Adipose tissue (tissue), 3 donors: ENCODE measurements around the gene ARRDC3. TPM values are rescaled to one million over a fixed set of nuclear protein-coding genes. Genes with fewer than 3 reads are reported as not detected.
"Not testable (repeated sequence)": the region's sequence is repeated elsewhere in the genome, so short reads cannot be mapped to it uniquely, and the experiment has no call there.

Source experiments
- H3K27ac ChIP-seq: one replicate; pipeline ENCODE4 v1.5.1; 2013; ENCODE audit warnings: low read depth, low read length
- WGBS, 3 donors: extraction: QIAGEN DNeasy Blood & Tissue Kit; methylation state at CpG; one replicate each; pipeline ENCODE4 v1.1.7; 2013; 5-methylcytosine and 5-hydroxymethylcytosine counted together
- polyA plus RNA-seq, 3 donors: library from polyadenylated mRNA; stranded (reverse); fragments of 200-250 nt; gene quantifications; one replicate each; pipeline ENCODE4 v1.2.3, GENCODE V29; 2013
- donor health status: healthy with polysubstance abuse.
- donor health status: Bipolar disorder and iron deficiency.
- donor health status: healthy.

The ARRDC3 gene
- polyA plus RNA-seq, 3 donors = 15.2 to 40.0 (median 20.4) TPM

- WGBS, 3 donors = 56 to 63% (median 62%) methylated on average over 8 of the region's 8 CpGs
- no peak overlapping the region for H3K27ac ChIP-seq
Observed at GRCh38 chr5:91332267-91333045, 50.7 kb downstream of the ARRDC3 start.

DNA sequence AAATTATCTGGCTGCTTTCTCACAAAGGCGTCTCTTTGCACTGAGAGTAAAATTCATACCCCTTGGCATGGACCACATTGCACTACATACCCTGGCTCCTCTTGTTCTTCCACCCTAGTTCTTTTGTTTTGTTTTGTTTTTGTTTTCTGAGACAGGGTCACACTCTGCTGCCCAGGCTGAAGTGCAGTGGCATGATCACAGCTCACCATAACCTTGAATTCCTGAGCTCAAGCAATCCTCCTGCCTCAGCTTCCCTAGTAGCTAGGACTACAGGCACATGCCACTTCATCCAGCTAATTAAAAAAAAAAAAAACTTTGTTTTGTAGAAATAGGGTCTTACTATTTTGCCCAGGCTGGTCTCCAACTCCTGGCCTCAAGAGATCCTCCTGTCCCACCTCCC, 51.4 kb downstream of the ARRDC3 start:
- no peak overlapping the region for H3K27ac ChIP-seq
- WGBS, 3 donors = 81 to 90% (median 81%) methylated on average over 1 of the region's 1 CpG

DNA sequence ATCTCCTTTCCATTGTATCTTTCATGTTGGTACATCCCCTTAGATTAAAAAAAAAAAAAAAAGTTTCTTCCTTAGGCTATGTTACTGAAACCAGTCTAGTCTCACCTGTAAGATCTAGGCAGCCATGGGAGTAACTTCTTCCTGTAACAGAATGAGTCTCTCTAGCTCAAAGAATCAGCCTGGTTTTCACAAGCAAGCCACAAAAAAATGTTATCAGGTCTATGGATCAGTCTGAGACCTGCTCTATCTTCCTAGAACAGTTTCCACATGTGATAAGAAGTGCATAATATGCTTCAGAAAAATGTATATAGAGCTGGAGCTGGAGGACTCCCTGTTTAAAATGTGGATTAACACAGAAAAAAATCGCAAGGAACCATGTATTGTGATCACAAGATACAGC, 53.8 kb downstream of the ARRDC3 start:
- 65 to 92% (median 71%) methylated on average over 1 of the region's 1 CpG for WGBS, 3 donors
- H3K27ac ChIP-seq = no peak overlapping the region

DNA sequence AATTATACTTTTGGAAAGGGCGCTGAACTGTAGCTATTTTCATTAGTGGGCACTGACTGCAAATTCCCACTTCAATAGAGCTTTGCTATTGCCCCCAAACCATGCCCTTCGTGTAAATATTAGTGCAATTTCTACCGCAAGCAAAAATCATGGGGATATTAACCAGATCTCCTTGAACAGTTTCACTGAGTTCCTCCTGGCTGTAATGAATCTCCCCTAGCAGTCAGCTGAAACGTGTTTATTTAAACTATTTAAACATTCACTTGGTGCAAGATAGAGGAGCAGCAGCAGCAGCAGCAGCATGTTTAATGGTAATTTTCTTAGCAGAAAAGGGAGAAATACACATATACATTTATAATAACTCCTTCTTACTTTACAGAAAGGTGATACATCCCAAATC, 54.4 kb downstream of the ARRDC3 start:
- WGBS, 3 donors = 41 to 86% (median 81%) methylated on average over 4 of the region's 4 CpGs

GRCh38 chr5:91322981-91323380, 60.1 kb downstream of the ARRDC3 start:
- 90 to 93% (median 92%) methylated on average over 4 of the region's 4 CpGs for WGBS, 3 donors
- not testable (repeated sequence) for H3K27ac ChIP-seq

More for the DNA sequence above, 54.4 kb downstream of the ARRDC3 start:
- no peak overlapping the region for H3K27ac ChIP-seq

- 92 to 98% (median 95%) methylated on average over 2 of the region's 2 CpGs for WGBS, 3 donors
- no peak overlapping the region for H3K27ac ChIP-seq
Observed at GRCh38 chr5:91319667-91320066, 63.5 kb downstream of the ARRDC3 start.

DNA sequence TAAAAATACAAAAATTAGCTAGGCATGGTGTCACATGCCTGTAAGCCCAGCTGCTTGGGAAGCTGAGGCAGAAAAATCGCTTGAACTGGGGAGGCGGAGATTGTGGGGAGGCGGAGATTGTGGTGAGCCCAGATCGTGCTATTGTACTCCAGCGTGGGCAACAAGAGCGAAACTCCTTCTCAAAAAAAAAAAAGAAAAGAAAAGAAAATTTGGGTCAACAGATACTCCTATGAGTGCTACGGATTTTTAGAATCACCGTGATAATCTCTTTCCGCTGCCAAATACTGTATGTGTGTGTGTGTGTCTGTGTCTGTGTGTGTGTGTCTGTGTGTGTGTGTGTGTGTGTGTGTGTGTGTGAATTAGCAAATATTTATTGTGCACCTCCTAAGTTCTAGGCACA, 64.4 kb downstream of the ARRDC3 start:
- WGBS, 3 donors = 92 to 93% (median 93%) methylated on average over 9 of the region's 9 CpGs
- H3K27ac ChIP-seq = no peak overlapping the region
